ENCODE data around the gene DGKQ.

DGKQ gene

GRCh38 chr4:988726-989721, 15.7 kb upstream of the DGKQ start:
- H3K4me3 ChIP-seq (replicated peaks; ENCODE audit: low read depth, low read length), result no peak overlapping the region
- H3K27me3 ChIP-seq (replicated peaks; ENCODE audit: control insufficient read depth, insufficient read depth, low read length), result no peaks in the 10 kb centered on the region
- no peak for DNase-seq (ENCODE audit: extremely low read depth, insufficient read length)
- no peaks in the 10 kb centered on the region; the same call in none of the 2 replicates for H3K36me3 ChIP-seq (ENCODE audit: control insufficient read depth, insufficient read depth, low read length)
- TF ChIP-seq, protein P1, sequence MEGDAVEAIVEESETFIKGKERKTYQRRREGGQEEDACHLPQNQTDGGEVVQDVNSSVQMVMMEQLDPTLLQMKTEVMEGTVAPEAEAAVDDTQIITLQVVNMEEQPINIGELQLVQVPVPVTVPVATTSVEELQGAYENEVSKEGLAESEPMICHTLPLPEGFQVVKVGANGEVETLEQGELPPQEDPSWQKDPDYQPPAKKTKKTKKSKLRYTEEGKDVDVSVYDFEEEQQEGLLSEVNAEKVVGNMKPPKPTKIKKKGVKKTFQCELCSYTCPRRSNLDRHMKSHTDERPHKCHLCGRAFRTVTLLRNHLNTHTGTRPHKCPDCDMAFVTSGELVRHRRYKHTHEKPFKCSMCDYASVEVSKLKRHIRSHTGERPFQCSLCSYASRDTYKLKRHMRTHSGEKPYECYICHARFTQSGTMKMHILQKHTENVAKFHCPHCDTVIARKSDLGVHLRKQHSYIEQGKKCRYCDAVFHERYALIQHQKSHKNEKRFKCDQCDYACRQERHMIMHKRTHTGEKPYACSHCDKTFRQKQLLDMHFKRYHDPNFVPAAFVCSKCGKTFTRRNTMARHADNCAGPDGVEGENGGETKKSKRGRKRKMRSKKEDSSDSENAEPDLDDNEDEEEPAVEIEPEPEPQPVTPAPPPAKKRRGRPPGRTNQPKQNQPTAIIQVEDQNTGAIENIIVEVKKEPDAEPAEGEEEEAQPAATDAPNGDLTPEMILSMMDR (IDR thresholded peaks at IDR 0.05; ENCODE audit: insufficient read depth, low read length, poor library complexity, severe bottlenecking), result no peak

DNA sequence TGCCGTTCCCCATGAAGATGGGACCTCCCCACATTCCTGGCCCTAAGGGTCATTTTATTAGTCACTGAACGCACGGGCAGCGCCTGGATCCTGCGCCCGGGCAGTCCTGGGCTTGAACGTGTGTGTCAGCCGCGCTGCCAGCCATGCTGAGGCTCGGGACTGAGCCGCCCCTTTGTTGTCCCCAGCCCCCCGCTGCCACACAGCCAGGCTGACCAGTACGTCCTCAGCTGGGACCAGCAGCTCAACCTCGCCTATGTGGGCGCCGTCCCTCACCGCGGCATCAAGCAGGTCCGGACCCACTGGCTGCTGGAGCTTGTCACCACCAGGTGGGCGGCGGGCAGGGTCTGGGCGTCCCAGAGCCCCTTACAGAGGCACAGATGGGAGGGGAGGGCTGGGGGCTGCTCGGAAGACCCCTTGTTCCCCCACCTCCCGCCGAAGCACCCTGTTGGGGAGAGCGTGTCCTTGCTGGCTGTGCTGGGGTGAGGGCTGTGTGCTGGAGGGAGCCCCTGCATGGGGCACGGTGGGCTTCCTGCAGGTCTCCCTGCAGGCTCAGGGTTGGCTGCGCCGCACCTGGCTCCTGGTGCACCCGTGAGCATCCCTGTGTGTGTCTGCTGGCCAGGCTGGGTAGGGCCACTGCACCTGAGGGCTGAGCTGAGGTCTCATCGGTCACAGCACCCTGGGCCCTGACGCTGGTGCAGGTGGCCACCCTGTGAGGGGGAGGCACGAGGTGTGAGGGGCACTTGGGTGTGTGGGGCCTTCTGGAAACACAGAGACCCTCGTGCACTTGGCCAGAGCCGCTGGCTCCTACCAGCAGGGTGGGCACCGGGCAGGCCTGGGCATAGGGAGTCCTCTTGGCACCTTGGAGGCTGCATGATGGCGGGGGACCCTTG, 14.5 kb upstream of the DGKQ start:
- no peaks in the 10 kb centered on the region; the same call in none of the 2 replicates for H3K36me3 ChIP-seq (ENCODE audit: control insufficient read depth, insufficient read depth, low read length)
- DNase-seq (ENCODE audit: extremely low read depth, insufficient read length), result no peak
- TF ChIP-seq, protein P1 (IDR thresholded peaks at IDR 0.05; ENCODE audit: insufficient read depth, low read length, poor library complexity, severe bottlenecking), result no peak
- H3K27me3 ChIP-seq (replicated peaks; ENCODE audit: control insufficient read depth, insufficient read depth, low read length), result no peaks in the 10 kb centered on the region
- peak overlapping the region; percentile 56 for H3K4me3 ChIP-seq (replicated peaks; ENCODE audit: low read depth, low read length)

DNA sequence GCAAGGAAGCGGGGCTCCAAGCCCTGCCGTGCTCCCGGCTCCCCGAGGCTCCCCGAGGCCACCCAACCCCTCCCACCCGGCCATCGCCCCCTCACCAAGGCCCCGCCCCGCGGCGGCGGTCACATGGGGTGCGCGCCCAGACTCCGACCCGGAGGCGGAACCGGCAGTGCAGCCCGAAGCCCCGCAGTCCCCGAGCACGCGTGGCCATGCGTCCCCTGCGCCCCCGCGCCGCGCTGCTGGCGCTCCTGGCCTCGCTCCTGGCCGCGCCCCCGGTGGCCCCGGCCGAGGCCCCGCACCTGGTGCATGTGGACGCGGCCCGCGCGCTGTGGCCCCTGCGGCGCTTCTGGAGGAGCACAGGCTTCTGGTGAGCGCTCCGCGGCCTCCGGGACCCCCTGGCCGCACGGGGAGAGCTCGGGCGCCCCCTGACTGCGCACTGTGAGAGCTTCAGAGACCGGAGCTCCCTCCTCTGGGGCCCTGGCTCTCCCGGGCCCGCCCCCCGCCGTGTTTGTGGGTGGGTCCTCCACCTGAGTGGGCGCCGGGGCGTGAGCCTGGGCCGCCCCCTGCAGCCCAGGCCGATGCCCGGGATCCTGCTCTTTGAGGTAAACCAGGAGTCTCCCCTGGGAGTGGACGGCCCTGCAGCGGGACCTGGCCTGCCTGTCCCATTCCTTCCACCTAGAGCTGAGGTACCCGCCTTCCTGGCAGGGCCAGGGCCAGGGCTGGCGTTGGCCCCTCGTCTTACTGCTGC, 13.7 kb upstream of the DGKQ start, which contains the start of gene IDUA:
Gene IDUA (plus strand): TSS at position 166 of the 745 bp plus-strand sequence. CDS start 41 bp downstream, at position 207.
- TF ChIP-seq, protein P1 (IDR thresholded peaks at IDR 0.05; ENCODE audit: insufficient read depth, low read length, poor library complexity, severe bottlenecking), result peak; percentile 79
- H3K27me3 ChIP-seq (replicated peaks; ENCODE audit: control insufficient read depth, insufficient read depth, low read length), result no peaks in the 10 kb centered on the region
- no peaks in the 10 kb centered on the region; the same call in none of the 2 replicates for H3K36me3 ChIP-seq (ENCODE audit: control insufficient read depth, insufficient read depth, low read length)
- peak; percentile 87 for DNase-seq (ENCODE audit: extremely low read depth, insufficient read length)
- peak within 1 kb of the TSS; percentile 56 for H3K4me3 ChIP-seq (replicated peaks; ENCODE audit: low read depth, low read length)

DNA sequence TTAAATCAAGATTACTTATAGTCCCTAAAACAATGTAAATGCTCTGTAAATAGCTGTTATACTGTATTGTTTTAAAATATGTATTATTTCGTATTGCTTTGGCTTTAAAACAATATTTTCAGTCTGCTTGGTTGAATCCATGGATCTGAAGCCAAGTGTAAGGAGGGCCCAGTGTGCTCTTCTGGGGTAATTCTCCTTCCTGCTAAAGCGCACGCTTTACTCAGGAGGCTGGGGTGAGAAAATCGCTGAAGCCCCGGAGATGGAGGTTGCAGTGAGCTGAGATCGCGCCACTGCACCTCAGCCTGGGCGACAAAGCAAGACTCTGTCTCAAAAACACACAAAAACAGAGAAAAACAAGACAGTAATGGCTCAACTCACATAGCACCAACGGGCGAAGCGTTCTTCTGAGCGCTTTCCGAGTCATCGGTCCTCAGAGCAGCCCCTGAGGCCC, 13.1 kb upstream of the DGKQ start:
- Histone ChIP-seq H3K27me3 (replicated peaks; ENCODE audit: control insufficient read depth, insufficient read depth, low read length) (no peaks in the 10 kb centered on the region), H3K4me3 (replicated peaks; ENCODE audit: low read depth, low read length) (peak overlapping the region; percentile 56), H3K36me3 (ENCODE audit: control insufficient read depth, insufficient read depth, low read length) (no peaks in the 10 kb centered on the region; the same call in 1 of the 2 replicates)
- DNase-seq (ENCODE audit: extremely low read depth, insufficient read length), result no peak
- TF ChIP-seq, protein P1 (IDR thresholded peaks at IDR 0.05; ENCODE audit: insufficient read depth, low read length, poor library complexity, severe bottlenecking), result no peak

Measured in GM06990 (cell line).